ENCODE measurements around the gene IQGAP2.
"Not testable (repeated sequence)": the region's sequence is repeated elsewhere in the genome, so short reads cannot be mapped to it uniquely, and the experiment has no call there.

Gene IQGAP2

GRCh38 chr5:76547242-76547890, 144.3 kb downstream of the IQGAP2 start:
- DNase-seq: no peak

- DNase-seq: no peak
Observed at GRCh38 chr5:76547891-76548524, 144.9 kb downstream of the IQGAP2 start.

GRCh38 chr5:76548525-76549229, 145.6 kb downstream of the IQGAP2 start:
- DNase-seq: no peak

- not testable (repeated sequence) for DNase-seq
Observed at GRCh38 chr5:76550881-76551280, 147.8 kb downstream of the IQGAP2 start.

DNA sequence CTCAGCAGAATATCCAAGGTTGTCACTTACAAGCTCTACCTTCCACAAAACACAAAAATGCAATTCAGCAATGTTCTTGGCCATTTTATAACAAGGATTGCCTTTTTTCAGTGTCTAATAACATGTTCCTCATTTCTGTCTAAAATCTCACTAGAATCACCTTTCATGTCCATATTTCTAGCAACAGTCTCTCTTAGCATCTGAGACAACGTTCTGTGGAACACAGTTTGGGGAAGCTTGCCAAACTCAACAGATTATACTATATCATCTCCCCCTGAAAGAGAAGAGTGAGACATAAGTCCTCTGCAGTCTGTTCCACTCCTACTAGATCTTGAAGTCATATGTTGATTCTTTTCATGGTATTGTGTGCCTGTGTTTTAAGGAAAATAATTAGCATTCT, 149.5 kb downstream of the IQGAP2 start:
- DNase-seq: no peak

DNA sequence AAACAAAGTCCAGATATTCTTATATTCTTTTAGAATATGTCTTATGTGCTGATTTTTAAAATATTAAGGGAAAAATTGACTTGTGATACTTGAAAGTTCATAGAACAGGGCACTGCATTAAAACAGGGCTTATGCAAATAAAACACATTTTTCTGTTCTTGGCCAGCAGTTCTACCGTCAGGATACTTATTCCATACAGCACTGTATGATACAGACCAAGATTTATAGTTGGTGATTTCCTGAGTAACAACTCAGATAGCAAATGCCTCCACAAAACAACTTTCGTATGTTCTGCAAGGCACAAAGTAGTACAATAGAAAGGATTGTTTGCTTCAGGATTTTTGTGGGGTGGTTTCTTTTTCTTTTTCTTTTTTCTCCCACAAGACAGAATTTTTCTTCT, 150.2 kb downstream of the IQGAP2 start:
- no peak for DNase-seq

DNA sequence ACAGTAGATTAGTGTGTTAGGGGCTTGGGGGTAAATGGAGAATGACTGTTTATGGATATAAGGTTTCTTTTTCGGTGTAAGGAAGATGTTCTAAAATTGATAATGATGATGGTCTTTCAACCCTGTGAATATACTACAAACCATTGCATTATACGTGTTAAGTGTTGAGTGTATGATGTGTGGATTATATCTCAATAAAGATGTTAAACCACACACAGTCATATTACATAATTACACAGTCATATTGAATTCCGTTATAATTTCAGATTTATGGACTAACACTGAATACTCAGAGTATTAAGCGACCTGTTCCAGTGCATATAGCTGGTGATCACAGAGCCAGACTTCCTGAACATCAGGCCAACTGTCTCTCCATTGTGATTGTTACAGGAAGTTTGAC, 152.0 kb downstream of the IQGAP2 start:
- no peak for DNase-seq

DNA sequence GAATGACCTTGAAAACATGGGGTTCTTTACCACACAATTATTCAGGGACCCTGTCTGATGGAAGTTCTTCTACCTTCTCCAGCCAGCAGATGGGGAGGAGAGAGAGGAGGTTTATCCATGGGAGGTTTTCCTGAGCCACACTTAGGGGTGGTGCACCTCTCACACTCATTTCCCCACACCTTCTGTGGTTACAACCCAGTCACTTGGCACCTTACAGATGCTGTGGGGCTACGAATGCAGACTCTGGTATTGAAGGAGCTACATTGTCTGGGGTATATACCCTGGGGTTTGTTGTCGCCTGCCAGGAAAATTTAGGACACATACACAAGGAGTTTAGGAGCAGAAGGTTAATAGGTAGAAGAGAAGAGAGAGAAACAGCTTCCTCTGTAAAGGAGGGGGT, 152.6 kb downstream of the IQGAP2 start:
- DNase-seq: no peak

DNA sequence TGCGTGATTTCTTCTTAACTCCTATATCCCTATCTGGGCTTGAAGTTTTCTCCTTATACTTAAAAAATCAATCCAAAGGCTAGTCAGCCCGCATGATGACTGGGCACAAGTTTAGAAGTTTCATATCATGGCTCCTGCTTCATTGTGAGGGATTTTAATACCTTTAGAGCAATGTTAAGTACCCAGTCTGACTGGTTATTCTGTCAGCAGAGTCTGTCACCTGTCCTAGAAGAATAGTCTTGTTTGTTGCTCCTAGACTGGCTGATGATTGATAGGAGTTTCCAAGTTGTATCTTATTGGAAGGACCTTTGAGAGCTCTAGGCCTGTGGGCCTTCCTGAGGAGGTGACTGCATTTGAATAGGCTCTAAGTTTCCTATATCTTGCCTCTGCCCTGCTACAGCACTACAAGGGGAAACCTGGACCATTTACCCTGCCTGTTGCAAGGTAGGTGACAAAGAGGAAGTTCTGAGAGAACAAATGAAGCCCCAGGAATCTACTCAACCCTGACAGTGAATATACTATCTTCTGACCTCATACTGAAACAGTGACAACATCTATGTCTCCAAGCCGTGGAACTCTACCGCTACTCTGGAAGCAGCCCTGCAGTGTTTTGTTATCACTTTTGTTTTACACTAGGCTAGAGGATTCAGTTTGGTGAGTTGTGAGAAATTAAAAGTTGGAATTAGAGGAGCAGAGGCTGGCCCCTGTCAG, 153.6 kb downstream of the IQGAP2 start:
- no peak for DNase-seq

- DNase-seq: no peak
Observed at GRCh38 chr5:76560952-76561891, 158.1 kb downstream of the IQGAP2 start.

GRCh38 chr5:76561959-76562358, 158.9 kb downstream of the IQGAP2 start:
- DNase-seq: no peak

GRCh38 chr5:76565009-76565408, 161.9 kb downstream of the IQGAP2 start:
- no peak for DNase-seq

GRCh38 chr5:76570153-76570552, 167.1 kb downstream of the IQGAP2 start:
- DNase-seq: no peak

DNA sequence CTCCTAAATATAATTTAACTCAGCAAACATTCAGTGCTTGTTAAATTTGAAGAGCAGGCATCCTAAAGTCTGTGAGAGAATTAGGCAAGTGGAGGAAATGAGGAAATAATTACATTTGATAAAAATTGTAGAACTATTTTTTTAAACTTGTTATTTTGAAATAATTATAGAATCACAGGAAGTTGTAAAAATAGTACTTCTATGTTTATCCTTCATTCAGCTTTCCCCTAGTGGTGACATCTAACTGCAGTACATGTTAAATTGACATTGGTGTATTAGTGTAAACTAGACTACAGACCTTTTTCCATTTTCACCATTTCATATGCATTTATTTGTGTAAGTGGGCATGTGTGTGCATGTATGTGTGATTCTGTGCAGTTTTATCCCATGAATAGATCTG, 168.5 kb downstream of the IQGAP2 start:
- no peak for DNase-seq

GRCh38 chr5:76576450-76576849, 173.4 kb downstream of the IQGAP2 start:
- no peak for DNase-seq

- no peak for DNase-seq
Observed at GRCh38 chr5:76576996-76577395, 173.9 kb downstream of the IQGAP2 start.

DNA sequence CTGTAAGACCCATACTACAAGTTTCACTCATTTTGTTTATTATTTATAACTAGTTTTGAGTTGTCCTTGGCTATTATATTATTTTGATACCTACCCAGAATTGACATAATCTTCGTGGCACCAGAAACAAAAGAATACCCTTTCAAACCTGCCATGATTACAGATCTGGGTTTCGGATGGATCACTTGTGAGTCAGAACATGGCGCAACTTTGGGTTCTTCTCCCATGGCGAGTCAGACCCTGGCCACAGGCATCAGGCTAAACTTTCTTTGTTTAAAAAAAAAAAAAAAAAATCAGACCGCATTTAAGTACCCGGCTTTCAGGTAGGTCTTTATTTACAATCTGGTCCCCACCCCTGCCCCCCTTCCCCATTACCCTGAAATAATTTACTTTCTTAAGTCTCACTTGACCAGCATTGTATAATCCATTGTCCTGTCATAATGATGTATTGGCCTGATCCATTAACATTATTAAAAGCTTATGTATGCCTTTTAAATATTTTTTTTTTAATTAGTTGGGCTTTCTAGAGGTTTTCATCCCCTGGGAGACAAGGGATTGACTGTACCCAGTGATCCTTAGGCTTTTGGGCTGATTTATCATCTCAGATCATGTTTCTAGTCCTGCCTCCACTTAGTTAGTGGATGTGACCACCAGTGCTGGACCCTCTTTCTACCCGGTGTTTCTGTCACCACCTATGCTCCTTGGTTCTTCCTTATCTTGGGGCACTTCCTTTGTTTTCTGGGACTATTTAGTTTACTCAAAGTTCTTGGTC, 176.3 kb downstream of the IQGAP2 start:
- DNase-seq: no peak

DNA sequence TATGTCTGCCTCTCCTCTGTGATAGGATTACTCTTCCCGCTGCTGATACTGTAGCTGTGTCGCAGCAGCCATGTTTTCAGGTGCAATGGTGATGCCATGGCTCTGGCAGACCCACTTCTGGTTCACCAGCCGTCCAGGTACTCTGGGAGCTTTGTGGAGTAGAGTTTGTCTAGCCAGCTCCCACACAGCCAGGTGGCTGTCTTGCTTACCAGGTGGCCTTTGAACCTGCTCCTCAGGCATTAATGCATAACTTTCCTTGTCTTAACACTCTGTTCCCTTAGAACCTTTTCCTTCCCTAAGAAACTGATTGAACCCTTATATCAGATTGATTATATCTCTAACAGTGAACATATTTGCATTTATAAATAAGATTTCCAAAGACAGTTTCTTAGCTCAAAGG, 177.9 kb downstream of the IQGAP2 start:
- no peak for DNase-seq

DNA sequence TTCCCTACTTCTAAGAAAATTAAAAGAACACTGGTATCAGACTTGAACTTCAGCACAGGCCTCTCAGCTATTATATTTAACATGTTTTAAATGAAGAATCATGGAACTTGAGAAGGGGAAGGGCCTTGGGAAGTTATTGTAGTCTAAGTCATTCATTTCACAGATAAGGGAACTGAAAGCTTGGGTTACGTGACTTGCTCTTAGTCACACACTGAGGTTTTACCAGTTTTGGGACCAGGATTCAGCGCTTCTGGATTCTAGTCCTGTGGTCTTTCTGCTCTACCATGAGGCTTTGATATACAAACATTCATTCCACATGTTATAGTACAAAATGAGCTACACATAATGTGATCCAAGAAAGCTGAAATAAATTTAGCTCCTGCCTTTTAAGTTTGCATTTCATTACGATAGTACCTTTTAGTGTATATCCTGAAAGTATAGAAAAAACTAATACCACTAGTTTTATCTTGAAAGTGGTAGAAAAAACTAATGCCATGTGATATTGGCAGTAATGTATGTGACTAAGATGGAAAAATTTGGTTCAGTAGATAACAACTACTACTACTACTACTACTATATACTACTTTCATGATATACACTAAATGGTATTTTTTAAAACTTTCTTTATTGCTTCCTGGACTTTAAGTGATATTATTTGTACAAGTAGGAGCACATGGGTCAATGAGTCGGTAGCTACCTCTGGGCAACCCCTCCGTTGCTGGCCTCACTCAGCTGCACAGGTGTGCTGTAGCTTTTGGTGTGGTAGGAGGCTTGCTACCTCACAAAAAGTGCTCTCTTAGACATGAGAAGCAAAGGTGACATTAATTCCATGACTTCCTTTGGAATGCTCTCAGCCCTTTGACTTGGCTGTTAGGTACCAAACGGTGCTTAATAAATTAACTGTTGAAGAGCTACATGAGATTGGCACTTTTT, 179.4 kb downstream of the IQGAP2 start:
- no peak for DNase-seq
